Esophagus squamous epithelium (tissue), 4 donors: ENCODE measurements around the gene MMP11.

Experiments used
- CTCF ChIP-seq, 6 experiments: fragments of 450-650 bp in 4 of 6; fragments of 200-600 bp in 2 of 6; sonication (generic) in 2 of 6; IDR thresholded peaks; one replicate each; pipeline ENCODE4 v1.5.1; 2016 to 2019; ENCODE audit warnings: antibody characterized with exemption in 6 of 6, mild to moderate bottlenecking in 4 of 6, moderate library complexity in 4 of 6
- POLR2A ChIP-seq, 4 donors: fragments of 450-650 bp; IDR thresholded peaks; one replicate each; pipeline ENCODE4 v1.6.1; 2017; ENCODE audit warnings: antibody characterized with exemption in 4 of 4, mild to moderate bottlenecking in 4 of 4, moderate library complexity in 3 of 4

GRCh38 chr22:23781511-23782183 lies 9.0 kb downstream of the MMP11 start:
- TF ChIP-seq CTCF (IDR thresholded peaks at IDR 0.05) (no peak), POLR2A (IDR thresholded peaks at IDR 0.05) (no peak)
